H1 (cell line): ENCODE results near the gene TMEM92. TPM values are rescaled to one million over a fixed set of nuclear protein-coding genes. Genes with fewer than 3 reads are reported as not detected.

ENCODE experiments used
- CTCF ChIA-PET: fragments of 300-600 bp; sonication (Branson Sonifier 250); formaldehyde crosslinking; loops from one replicate; lab custom pipeline; 2021; ENCODE audit not compliant: partially characterized antibody; lab: Charles Lee
- POLR2A ChIA-PET: fragments of 300-600 bp; sonication (Branson Sonifier 250); formaldehyde crosslinking; loops from one replicate; lab custom pipeline; 2021; ENCODE audit warnings: inconsistent platforms; ENCODE audit not compliant: partially characterized antibody; lab: Charles Lee
- DNase-seq, 2 experiments: peaks; one replicate each; pipeline versions ENCODE4 v3.0.0 to v3.0.0-alpha.2; 2010 to 2022; ENCODE audit warnings: low spot score in 2 of 2, low read depth in 1 of 2, mixed read lengths in 1 of 2
- FAIRE-seq: peaks from 2 replicates; lab custom pipeline; 2011; peaks lifted over from hg19 to GRCh38; lab: Jason Lieb, UNC
- H2AFZ ChIP-seq: 2 replicates; pipeline ENCODE4 v1.8.1; 2012; ENCODE audit warnings: low read length, inconsistent platforms
- H2AK5ac ChIP-seq: 2 replicates; pipeline ENCODE4 v1.6.1; 2013; ENCODE audit warnings: low read depth, low read length
- H2BK120ac ChIP-seq: replicated peaks from 2 replicates; pipeline ENCODE3; 2013; ENCODE audit warnings: low read depth, low read length, inconsistent platforms
- H2BK12ac ChIP-seq: 2 replicates; pipeline ENCODE4 v1.6.1; 2013; ENCODE audit warnings: low read depth, low read length
- H2BK15ac ChIP-seq: 2 replicates; pipeline ENCODE4 v1.6.1; 2013; ENCODE audit warnings: low read length
- H2BK20ac ChIP-seq: 2 replicates; pipeline ENCODE4 v1.6.1; 2013; ENCODE audit warnings: low read length
- H2BK5ac ChIP-seq: 2 replicates; pipeline ENCODE4 v1.6.1; 2013; ENCODE audit warnings: low read depth, low read length
- H3K14ac ChIP-seq: 2 replicates; pipeline ENCODE4 v1.6.1; 2013; ENCODE audit warnings: inconsistent platforms; ENCODE audit not compliant: insufficient read length
- H3K18ac ChIP-seq: 2 replicates; pipeline ENCODE4 v1.6.1; 2013; ENCODE audit warnings: low read length; ENCODE audit errors: extremely low read depth
- H3K23ac ChIP-seq: 2 replicates; pipeline ENCODE4 v1.6.1; 2013; ENCODE audit warnings: inconsistent platforms; ENCODE audit not compliant: insufficient read length
- H3K23me2 ChIP-seq: 2 replicates; pipeline ENCODE4 v1.6.1; 2013; ENCODE audit warnings: low read depth, low read length
- H3K27ac ChIP-seq: 2 replicates; pipeline ENCODE4 v1.6.1; 2011; ENCODE audit warnings: low read depth, low read length, inconsistent platforms
- H3K27me3 ChIP-seq, 4 experiments: replicated peaks in 1 of 4; 1 replicate in 1 of 4; 2 replicates in 3 of 4; pipeline versions ENCODE4 v1.6.1 to v1.8.1; 2011 to 2013; ENCODE audit warnings: low read length in 3 of 4, mild to moderate bottlenecking in 3 of 4, inconsistent platforms in 2 of 4, mixed read lengths in 2 of 4, moderate library complexity in 1 of 4; ENCODE audit not compliant: control insufficient read depth in 3 of 4, insufficient read depth in 3 of 4; ENCODE audit errors: extremely low read depth in 1 of 4
- H3K36me3 ChIP-seq, 4 experiments: 2 replicates each; pipeline versions ENCODE4 v1.6.1 to v1.8.1; 2011 to 2013; ENCODE audit warnings: mild to moderate bottlenecking in 4 of 4, low read length in 3 of 4, moderate library complexity in 2 of 4, control low read depth in 1 of 4, inconsistent platforms in 1 of 4; ENCODE audit not compliant: insufficient read depth in 4 of 4, control insufficient read depth in 2 of 4
- H3K4ac ChIP-seq: replicated peaks from 2 replicates; pipeline ENCODE3; 2013; ENCODE audit warnings: low read length, low read depth, mixed read lengths, inconsistent platforms; ENCODE audit not compliant: insufficient read length
- H3K4me1 ChIP-seq, 4 experiments: replicated peaks in 1 of 4; 1 replicate in 1 of 4; 2 replicates in 3 of 4; pipeline versions ENCODE4 v1.6.1 to v1.8.1; 2011 to 2013; ENCODE audit warnings: low read length in 3 of 4, inconsistent platforms in 2 of 4, mixed read lengths in 1 of 4; ENCODE audit not compliant: insufficient read depth in 4 of 4, control insufficient read depth in 3 of 4
- H3K4me2 ChIP-seq, 2 experiments: 2 replicates each; pipeline versions ENCODE4 v1.6.1 to v1.8.1; 2011 to 2013; ENCODE audit warnings: low read depth in 2 of 2, low read length in 2 of 2, control low read depth in 1 of 2, inconsistent platforms in 1 of 2, mild to moderate bottlenecking in 1 of 2; ENCODE audit not compliant: insufficient read depth in 1 of 2
- H3K4me3 ChIP-seq, 4 experiments: fragments of 200-600, 300-600 bp in 1 of 4; sonication (generic), shearing (Covaris generic), sonication (Bioruptor Twin) in 1 of 4; 2 replicates each; pipeline versions ENCODE4 v1.5.1 to v1.8.1; 2011 to 2016; ENCODE audit warnings: low read length in 4 of 4, low read depth in 3 of 4, control low read depth in 2 of 4, inconsistent platforms in 2 of 4, mild to moderate bottlenecking in 2 of 4, mixed read lengths in 1 of 4, moderate library complexity in 1 of 4; ENCODE audit not compliant: insufficient read depth in 2 of 4; ENCODE audit errors: extremely low read depth in 1 of 4
- H3K56ac ChIP-seq: replicated peaks from 2 replicates; pipeline ENCODE3; 2013; ENCODE audit warnings: low read depth, mild to moderate bottlenecking, mixed read lengths, low read length, inconsistent platforms; ENCODE audit not compliant: insufficient read length
- H3K79me1 ChIP-seq: 2 replicates; pipeline ENCODE4 v1.6.1; 2013; ENCODE audit warnings: low read depth, low read length, control low read depth
- H3K79me2 ChIP-seq, 2 experiments: 2 replicates each; pipeline versions ENCODE4 v1.6.1 to v1.8.1; 2012 to 2013; ENCODE audit warnings: low read length in 2 of 2, mild to moderate bottlenecking in 2 of 2, inconsistent platforms in 1 of 2; ENCODE audit not compliant: insufficient read depth in 2 of 2, control insufficient read depth in 1 of 2
- H3K9ac ChIP-seq, 4 experiments: replicated peaks in 1 of 4; 1 replicate in 1 of 4; 2 replicates in 3 of 4; pipeline versions ENCODE4 v1.6.1 to v1.8.1; 2011 to 2013; ENCODE audit warnings: low read depth in 3 of 4, low read length in 3 of 4, control low read depth in 2 of 4, mild to moderate bottlenecking in 2 of 4, moderate library complexity in 2 of 4, inconsistent platforms in 1 of 4; ENCODE audit errors: extremely low read depth in 1 of 4
- H3K9me3 ChIP-seq, 2 experiments: 2 replicates each; pipeline versions ENCODE4 v1.6.1 to v1.8.1; 2012 to 2013; ENCODE audit warnings: mild to moderate bottlenecking in 2 of 2, moderate library complexity in 2 of 2, control low read depth in 1 of 2, inconsistent platforms in 1 of 2, low read depth in 1 of 2, low read length in 1 of 2, mixed read lengths in 1 of 2; ENCODE audit not compliant: insufficient read depth in 2 of 2
- H4K20me1 ChIP-seq, 2 experiments: replicated peaks in 1 of 2; 2 replicates each; pipeline versions ENCODE3 to v1.8.1; 2011 to 2013; ENCODE audit warnings: inconsistent platforms in 2 of 2, low read length in 2 of 2, mild to moderate bottlenecking in 1 of 2; ENCODE audit not compliant: insufficient read depth in 2 of 2, control insufficient read depth in 1 of 2
- H4K5ac ChIP-seq: 2 replicates; pipeline ENCODE4 v1.6.1; 2013; ENCODE audit warnings: low read length, low read depth, mixed read lengths, inconsistent platforms; ENCODE audit not compliant: insufficient read length
- H4K8ac ChIP-seq: 2 replicates; pipeline ENCODE4 v1.8.0; 2013; ENCODE audit warnings: mild to moderate bottlenecking, moderate library complexity, low read length, inconsistent platforms; ENCODE audit not compliant: insufficient read depth; ENCODE audit errors: extremely low read depth
- H4K91ac ChIP-seq: replicated peaks from 2 replicates; pipeline ENCODE3; 2013; ENCODE audit warnings: low read length, mixed read lengths, inconsistent platforms; ENCODE audit not compliant: insufficient read length
- ATF3 ChIP-seq: IDR thresholded peaks from 2 replicates; pipeline ENCODE4 v1.6.1; 2011; ENCODE audit warnings: low read depth, mild to moderate bottlenecking, low read length; ENCODE audit not compliant: insufficient read depth
- CBX8 ChIP-seq: fragments of 300-800, 300-1000 bp; sonication (generic); IDR thresholded peaks from 2 replicates; pipeline ENCODE4 v1.7.1; 2016; ENCODE audit warnings: low read depth, low read length, borderline replicate concordance
- CHD1 ChIP-seq: IDR thresholded peaks from 2 replicates; pipeline ENCODE4 v1.6.1; 2012; ENCODE audit warnings: low read depth, low read length, improper control_type of control experiment
- CTCF ChIP-seq, 3 experiments: IDR thresholded peaks; 1 replicate in 2 of 3; 2 replicates in 1 of 3; pipeline versions ENCODE4 v1.5.1 to v1.6.1; 2011; ENCODE audit warnings: low read length in 3 of 3, mild to moderate bottlenecking in 3 of 3, inconsistent platforms in 2 of 3, low read depth in 1 of 3, moderate library complexity in 1 of 3; ENCODE audit not compliant: insufficient read depth in 1 of 3; ENCODE audit errors: control extremely low read depth in 1 of 3
- PHF8 ChIP-seq: fragments of 200-600 bp; sonication (generic); conservative IDR thresholded peaks from 2 replicates; pipeline ENCODE4 v1.7.1; 2012; ENCODE audit warnings: low read depth, mild to moderate bottlenecking, inconsistent platforms, low read length, moderate library complexity
- RAD21 ChIP-seq, 2 experiments: IDR thresholded peaks in 1 of 2; conservative IDR thresholded peaks in 1 of 2; 2 replicates each; pipeline ENCODE4 v1.6.1; 2011; ENCODE audit warnings: low read depth in 2 of 2, low read length in 2 of 2, improper control_type of control experiment in 1 of 2, inconsistent platforms in 1 of 2, mild to moderate bottlenecking in 1 of 2, moderate library complexity in 1 of 2
- SRF ChIP-seq: IDR thresholded peaks from 2 replicates; pipeline ENCODE4 v1.6.1; 2011; ENCODE audit warnings: mild to moderate bottlenecking, low read depth, low read length, moderate library complexity
- SUZ12 ChIP-seq: fragments of 200-600 bp; sonication (generic); IDR thresholded peaks from 2 replicates; pipeline ENCODE4 v1.6.1; 2012; ENCODE audit warnings: mild to moderate bottlenecking, inconsistent platforms, low read length, moderate library complexity, mixed read lengths
- TEAD4 ChIP-seq: IDR thresholded peaks from 2 replicates; pipeline ENCODE4 v1.6.1; 2012; ENCODE audit warnings: low read depth, low read length, inconsistent platforms, mixed read lengths
- whole genome bisulfite sequencing, 2 experiments: shearing (Covaris generic) in 1 of 2; methylation state at CpG; one replicate each; pipeline versions ENCODE4 v1.1.6 to v1.1.7; 2013 to 2015; ENCODE audit warnings: low lambda C conversion rate in 2 of 2, mixed read lengths in 2 of 2, inconsistent platforms in 1 of 2, low coverage in 1 of 2, missing lambda C conversion rate in 1 of 2; ENCODE audit not compliant: insufficient replicate concordance in 2 of 2, insufficient coverage in 1 of 2, insufficient read length in 1 of 2; ENCODE audit errors: extremely low coverage in 1 of 2, missing lambda C conversion rate in 1 of 2; 5-methylcytosine and 5-hydroxymethylcytosine counted together
- polyA plus RNA-seq, 7 experiments: library from polyadenylated mRNA; depleted of rRNA in 3 of 7; stranded (reverse) in 5 of 7; unstranded in 2 of 7; fragments of >200 nt in 5 of 7; fragments of 200-250 nt in 2 of 7; gene quantifications; 1 replicate in 5 of 7; 2 replicates in 1 of 7; 4 replicates in 1 of 7; pipeline versions ENCODE4 v1.2.1 to v1.2.3, GENCODE V29; 2011 to 2013; ENCODE audit warnings: missing spikeins in 2 of 7, mixed read lengths in 2 of 7
- total RNA-seq: library from RNA; stranded (reverse); fragmentation: NEBNext Ultra II Directional; extraction: Animal tissue kit (Norgen Biotek cat#: 25700); gene quantifications from 2 replicates; pipeline ENCODE4 v1.2.1, GENCODE V29; 2021

Gene TMEM92
- total and polyA plus RNA-seq, 2 of the 8 experiments (the other 6 are each of a cell fraction or from before 2014, with no cell fraction given): 11.9 to 24.8 TPM

DNA sequence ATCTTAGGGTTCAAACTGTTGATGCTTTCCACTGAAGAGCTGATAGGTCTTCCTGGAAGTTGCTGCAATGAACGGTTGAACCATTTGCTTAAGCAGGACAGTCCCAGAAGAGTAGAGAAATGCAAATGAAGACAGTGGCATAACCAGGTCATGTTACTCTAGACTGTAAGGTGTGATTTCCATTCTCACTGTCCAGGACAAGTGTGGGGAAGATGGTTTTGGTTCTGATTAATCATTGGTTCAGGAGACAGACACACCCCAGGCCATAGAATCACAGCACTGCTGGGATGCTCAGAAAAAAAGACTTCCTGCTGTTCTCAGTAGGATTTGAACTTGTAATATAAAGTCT, 36.8 kb downstream of the TMEM92 start:
- H2BK120ac ChIP-seq: no peak overlapping the region
- FAIRE-seq (no peak), DNase-seq (no peak)
- no peak overlapping the region for H2BK20ac ChIP-seq
- H3K4me1 ChIP-seq: peaks cover 2 to 12% (median 7%) of the 10 kb centered on the region in 4 experiments; a peak in 4 of 7 replicates
- no peak overlapping the region for H2BK15ac ChIP-seq
- H3K9me3 ChIP-seq: 0 out of 4 replicates have a peak, but pooled peaks cover 0 to 3% of the 10 kb centered on the region in 2 experiments
- no peaks in the 10 kb centered on the region for H3K36me3 ChIP-seq
- no peak overlapping the region for H4K8ac ChIP-seq
- TF ChIP-seq SUZ12 (no peak), CBX8 (no peak), TEAD4 (no peak), CTCF (IDR thresholded peaks at IDR 0.05; ENCODE audit: control extremely low read depth in 1 of 3, insufficient read depth in 1 of 3, low read depth in 1 of 3, low read length in 3 of 3) (no peak), SRF (no peak), PHF8 (no peak), CHD1 (no peak), ATF3 (no peak), RAD21 (IDR thresholded peaks at IDR 0.05 in 1 of 2, conservative IDR thresholded peaks at IDR 0.05 in 1 of 2; ENCODE audit: low read depth in 2 of 2, low read length in 2 of 2) (no peak)
- H4K20me1 ChIP-seq: no peaks in the 10 kb centered on the region
- H3K14ac ChIP-seq: no peak overlapping the region
- H3K27ac ChIP-seq: no peak overlapping the region
- no peak overlapping the region for H4K91ac ChIP-seq
- no peak overlapping the region for H2BK12ac ChIP-seq
- no peak overlapping the region for H4K5ac ChIP-seq
- H3K4me3 ChIP-seq: no peak overlapping the region
- H2BK5ac ChIP-seq: no peak overlapping the region
- H3K23ac ChIP-seq: no peak overlapping the region
- ChIA-PET POLR2A (interaction anchor here (1.2 to 1.4 kb wide), 2 partner anchors 45 to 54 kb away, joined by 3 read pairs; no protein-coding TSS in a partner anchor), CTCF (interaction anchor here (0.6 to 6.4 kb wide), 8 partner anchors 14 to 172 kb away, joined by 3 to 47 read pairs (median 4); partner anchors contain the start of gene COL1A1)
- 95% methylated on average over 1 of the region's 1 CpG; no CpG with 5 or more reads in 1 of the 2 experiments for WGBS, 2 experiments
- H3K9ac ChIP-seq: no peak overlapping the region
- no peaks in the 10 kb centered on the region for H3K79me2 ChIP-seq
- no peak overlapping the region for H2AK5ac ChIP-seq
- no peaks in the 10 kb centered on the region for H3K27me3 ChIP-seq
- no peak overlapping the region for H3K18ac ChIP-seq
- H3K4ac ChIP-seq: no peak overlapping the region
- no peak overlapping the region for H2AFZ ChIP-seq
- H3K4me2 ChIP-seq: no peak overlapping the region; a peak in 1 of 4 replicates
- no peak overlapping the region for H3K56ac ChIP-seq
- no peaks in the 10 kb centered on the region for H3K79me1 ChIP-seq
- no peaks in the 10 kb centered on the region for H3K23me2 ChIP-seq
